GM13976 (cell line): ENCODE measurements around the gene EHD4.

Source experiments
- DNase-seq: peaks from one replicate; pipeline ENCODE4 v3.0.0; 2012; ENCODE audit warnings: low spot score
- CTCF ChIP-seq: IDR thresholded peaks from 2 replicates; pipeline ENCODE4 v1.5.1; 2012; ENCODE audit warnings: borderline replicate concordance, mild to moderate bottlenecking; ENCODE audit not compliant: insufficient read depth; ENCODE audit errors: extremely low read depth, missing control alignments, control extremely low read depth
- in situ Hi-C: fragments of 300-500 bp; cut with MboI; formaldehyde crosslinking; loops from one replicate; pipeline ENCODE4 v1.12.0; 2022; ENCODE audit warnings: low sequenced_read_pairs, mixed read lengths, inconsistent platforms; ENCODE audit not compliant: unreplicated experiment

EHD4 gene

GRCh38 chr15:41908736-41909461 is 63.5 kb downstream of the EHD4 start:
- no peak for DNase-seq
- in situ Hi-C loops, result no loop called here
- no peak for TF ChIP-seq CTCF

GRCh38 chr15:41907141-41907540 is 65.2 kb downstream of the EHD4 start:
- no peak for DNase-seq
- in situ Hi-C loops, result no loop called here
- no peak for TF ChIP-seq CTCF

GRCh38 chr15:41906608-41907007 is 65.7 kb downstream of the EHD4 start:
- DNase-seq, result no peak
- TF ChIP-seq CTCF, result no peak
- in situ Hi-C loops, result no loop called here

GRCh38 chr15:41905036-41905793 is 67.1 kb downstream of the EHD4 start:
- TF ChIP-seq CTCF, result no peak
- DNase-seq, result no peak
- in situ Hi-C loops, result no loop called here

- in situ Hi-C loops, result no loop called here
- peak; percentile 80 for TF ChIP-seq CTCF
- peak; percentile 87 for DNase-seq
Observed at GRCh38 chr15:41904541-41905005, 67.8 kb downstream of the EHD4 start.

GRCh38 chr15:41903782-41904181 is 68.6 kb downstream of the EHD4 start:
- in situ Hi-C loops, result no loop called here
- no peak for DNase-seq

More at GRCh38 chr15:41903782-41904181, 68.6 kb downstream of the EHD4 start:
- TF ChIP-seq CTCF, result no peak
